ENCODE measurements around the gene REX1BD.
"Not testable (repeated sequence)": the region's sequence is repeated elsewhere in the genome, so short reads cannot be mapped to it uniquely, and the experiment has no call there.

The REX1BD gene

GRCh38 chr19:18577365-18577914, 11.2 kb upstream of the REX1BD start:
- no peak for DNase-seq (ENCODE audit: low read depth in 3 of 3)

GRCh38 chr19:18580311-18580710, 8.3 kb upstream of the REX1BD start:
- DNase-seq (ENCODE audit: low read depth in 3 of 3), result no peak

- DNase-seq (ENCODE audit: low read depth in 3 of 3), result no peak
These were observed 2.3 kb upstream of the REX1BD start for GRCh38 chr19:18586306-18586705.

GRCh38 chr19:18587561-18587960, 1.0 kb upstream of the REX1BD start:
- no peak for DNase-seq (ENCODE audit: low read depth in 3 of 3)

- no peak for DNase-seq (ENCODE audit: low read depth in 3 of 3)
These were observed 512 bp upstream of the REX1BD start for GRCh38 chr19:18587962-18588610.

- peak in 1 of 3 experiments; percentile 37 for DNase-seq (ENCODE audit: low read depth in 3 of 3)
These were observed 1.0 kb downstream of the REX1BD start for GRCh38 chr19:18589380-18590272.

GRCh38 chr19:18590273-18591272, 2.0 kb downstream of the REX1BD start:
- no peak for DNase-seq (ENCODE audit: low read depth in 3 of 3)

GRCh38 chr19:18591735-18592385, 3.3 kb downstream of the REX1BD start:
- no peak for DNase-seq (ENCODE audit: low read depth in 3 of 3)

- DNase-seq (ENCODE audit: low read depth in 3 of 3), result not testable (repeated sequence)
These were observed 4.1 kb downstream of the REX1BD start for GRCh38 chr19:18592732-18593131.

- no peak for DNase-seq (ENCODE audit: low read depth in 3 of 3)
These were observed 4.9 kb downstream of the REX1BD start for GRCh38 chr19:18593367-18594095.

- peak; percentile 53 to 70 (median 69) for DNase-seq (ENCODE audit: low read depth in 3 of 3)
These were observed 5.7 kb downstream of the REX1BD start for GRCh38 chr19:18594096-18594823.

GRCh38 chr19:18594824-18595373, 6.3 kb downstream of the REX1BD start:
- no peak for DNase-seq (ENCODE audit: low read depth in 3 of 3)

GRCh38 chr19:18595475-18595874, 6.9 kb downstream of the REX1BD start:
- DNase-seq (ENCODE audit: low read depth in 3 of 3), result no peak

GRCh38 chr19:18596752-18597157, 8.2 kb downstream of the REX1BD start:
- DNase-seq (ENCODE audit: low read depth in 3 of 3), result no peak

GRCh38 chr19:18597809-18598660, 9.4 kb downstream of the REX1BD start:
- no peak for DNase-seq (ENCODE audit: low read depth in 3 of 3)

- DNase-seq (ENCODE audit: low read depth in 3 of 3), result no peak
These were observed 10.9 kb downstream of the REX1BD start for GRCh38 chr19:18599485-18599884.

GRCh38 chr19:18600692-18601397, 12.2 kb downstream of the REX1BD start:
- not testable (repeated sequence) for DNase-seq (ENCODE audit: low read depth in 3 of 3)

GRCh38 chr19:18601875-18602274, 13.3 kb downstream of the REX1BD start:
- DNase-seq (ENCODE audit: low read depth in 3 of 3), result no peak

Measured in stimulated activated CD4-positive, alpha-beta T cell treated with anti-CD3 and anti-CD28 coated beads, TNF-alpha, amount 100 ng/mL, for 4 hours (primary cell).